Coronary artery (tissue), 2 donors: Measurements from ENCODE around the gene TMEM144.

Experiments used
- DNase-seq: peaks from one replicate; pipeline ENCODE4 v3.0.0-alpha.2; 2017; ENCODE audit warnings: low spot score
- H3K27ac ChIP-seq, 2 donors: fragments of 200-600 bp; sonication (generic); one replicate each; pipeline ENCODE4 v1.5.1; 2016 to 2019
- H3K4me3 ChIP-seq: fragments of 200-600 bp; sonication (generic); 2 replicates; pipeline ENCODE4 v1.5.1; 2016; ENCODE audit warnings: mild to moderate bottlenecking, moderate library complexity
- TF ChIP-seq, protein P1 (sequence below): fragments of 200-600 bp; sonication (generic); IDR thresholded peaks from one replicate; pipeline ENCODE4 v1.5.1; 2019; ENCODE audit warnings: antibody characterized with exemption

The TMEM144 gene

DNA sequence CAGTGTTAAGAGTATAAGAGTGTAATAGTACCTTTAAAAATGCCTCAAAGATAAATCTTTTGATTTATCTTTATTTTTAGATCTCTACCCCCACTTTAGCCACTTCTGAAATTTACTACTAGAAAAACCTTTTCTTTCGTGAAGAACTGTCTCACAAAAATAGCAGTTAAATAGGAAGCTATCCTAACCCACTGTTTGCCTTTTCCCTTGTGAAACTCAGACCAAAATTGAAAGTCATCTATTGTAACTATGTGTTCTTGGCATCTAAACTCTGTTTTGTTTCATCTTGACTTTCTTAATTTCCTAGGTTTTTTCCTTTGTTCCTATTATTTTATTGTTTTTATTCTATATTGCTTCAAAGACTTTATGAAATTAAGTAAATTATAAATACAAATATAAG lies 7.8 kb upstream of the TMEM144 start:
- Histone ChIP-seq H3K27ac (no peak overlapping the region), H3K4me3 (no peak overlapping the region)
- TF ChIP-seq, protein P1, sequence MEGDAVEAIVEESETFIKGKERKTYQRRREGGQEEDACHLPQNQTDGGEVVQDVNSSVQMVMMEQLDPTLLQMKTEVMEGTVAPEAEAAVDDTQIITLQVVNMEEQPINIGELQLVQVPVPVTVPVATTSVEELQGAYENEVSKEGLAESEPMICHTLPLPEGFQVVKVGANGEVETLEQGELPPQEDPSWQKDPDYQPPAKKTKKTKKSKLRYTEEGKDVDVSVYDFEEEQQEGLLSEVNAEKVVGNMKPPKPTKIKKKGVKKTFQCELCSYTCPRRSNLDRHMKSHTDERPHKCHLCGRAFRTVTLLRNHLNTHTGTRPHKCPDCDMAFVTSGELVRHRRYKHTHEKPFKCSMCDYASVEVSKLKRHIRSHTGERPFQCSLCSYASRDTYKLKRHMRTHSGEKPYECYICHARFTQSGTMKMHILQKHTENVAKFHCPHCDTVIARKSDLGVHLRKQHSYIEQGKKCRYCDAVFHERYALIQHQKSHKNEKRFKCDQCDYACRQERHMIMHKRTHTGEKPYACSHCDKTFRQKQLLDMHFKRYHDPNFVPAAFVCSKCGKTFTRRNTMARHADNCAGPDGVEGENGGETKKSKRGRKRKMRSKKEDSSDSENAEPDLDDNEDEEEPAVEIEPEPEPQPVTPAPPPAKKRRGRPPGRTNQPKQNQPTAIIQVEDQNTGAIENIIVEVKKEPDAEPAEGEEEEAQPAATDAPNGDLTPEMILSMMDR: no peak
- no peak for DNase-seq

DNA sequence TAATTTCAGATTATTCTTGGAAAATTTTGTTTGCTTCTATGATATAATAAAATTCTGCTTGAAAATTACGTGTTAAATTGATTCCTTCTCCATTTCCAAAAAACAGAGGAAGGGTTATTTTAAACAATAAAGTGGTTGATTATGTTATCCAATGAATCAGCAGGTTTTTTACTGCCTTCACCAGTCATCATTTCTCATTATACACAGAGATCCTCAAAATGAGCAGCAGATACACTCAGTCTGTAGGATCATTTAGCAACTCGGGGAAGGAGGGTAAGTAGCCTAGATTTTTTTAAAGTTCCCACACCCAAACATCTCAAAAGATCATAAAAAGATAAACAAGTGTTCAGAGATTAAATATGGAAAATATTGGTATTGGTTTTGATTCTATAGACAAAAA lies 6.8 kb upstream of the TMEM144 start:
- H3K4me3 ChIP-seq: no peak overlapping the region
- no peak overlapping the region for H3K27ac ChIP-seq
- no peak for DNase-seq
- TF ChIP-seq, protein P1: no peak

DNA sequence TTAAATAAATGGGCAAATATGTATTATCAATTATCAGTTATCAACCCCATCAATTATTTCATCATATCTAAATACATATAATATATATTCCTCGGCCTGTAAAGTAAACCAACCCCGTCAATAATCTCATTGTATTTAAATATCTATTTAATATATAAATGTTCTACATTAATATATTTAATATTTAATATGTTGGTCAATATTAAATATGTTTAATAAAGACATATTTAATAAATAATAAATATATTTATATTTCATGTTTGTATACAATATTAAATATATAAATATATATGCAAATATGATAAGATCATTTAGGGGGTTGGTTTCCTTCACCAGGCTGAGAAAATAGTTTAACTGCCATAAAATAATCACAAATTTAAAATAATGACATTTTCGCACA lies 6.4 kb upstream of the TMEM144 start:
- H3K4me3 ChIP-seq: no peak overlapping the region
- TF ChIP-seq, protein P1: no peak
- H3K27ac ChIP-seq: no peak overlapping the region
- DNase-seq: no peak

DNA sequence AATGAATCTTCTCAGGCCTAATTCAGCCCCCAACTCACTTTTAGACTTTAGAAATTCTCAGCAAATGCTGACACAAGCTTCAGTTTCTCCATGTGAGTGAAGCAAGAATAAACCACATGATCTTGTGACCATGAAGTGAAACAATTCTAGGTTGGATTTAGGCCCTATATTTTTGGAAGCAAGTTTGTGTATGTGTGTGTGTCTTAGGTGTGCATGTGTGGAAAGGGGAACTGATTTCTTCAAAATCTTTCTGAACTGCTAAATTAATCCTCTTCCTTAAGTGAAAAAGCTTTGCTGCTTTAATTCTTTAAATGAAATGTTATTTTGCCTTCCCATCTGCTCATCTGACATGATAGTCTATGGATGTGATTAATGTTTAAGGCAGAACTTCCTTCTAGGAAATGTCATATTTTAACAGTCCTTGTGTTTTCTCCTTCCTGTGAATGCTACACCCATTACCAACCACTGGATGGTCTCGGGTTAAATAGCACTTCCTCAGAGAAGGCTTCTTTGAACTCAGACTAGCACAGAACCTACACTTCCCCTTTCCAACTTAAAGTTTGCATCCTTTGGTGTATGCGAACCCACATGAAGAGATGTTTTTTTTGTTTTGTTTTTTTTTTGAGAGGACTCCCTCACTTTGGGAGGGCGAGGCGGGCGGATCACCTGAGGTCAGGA lies 1.2 kb upstream of the TMEM144 start:
- no peak overlapping the region for H3K4me3 ChIP-seq
- H3K27ac ChIP-seq: peak overlapping the region; percentile 77 to 95
- no peak for DNase-seq
- TF ChIP-seq, protein P1: no peak

DNA sequence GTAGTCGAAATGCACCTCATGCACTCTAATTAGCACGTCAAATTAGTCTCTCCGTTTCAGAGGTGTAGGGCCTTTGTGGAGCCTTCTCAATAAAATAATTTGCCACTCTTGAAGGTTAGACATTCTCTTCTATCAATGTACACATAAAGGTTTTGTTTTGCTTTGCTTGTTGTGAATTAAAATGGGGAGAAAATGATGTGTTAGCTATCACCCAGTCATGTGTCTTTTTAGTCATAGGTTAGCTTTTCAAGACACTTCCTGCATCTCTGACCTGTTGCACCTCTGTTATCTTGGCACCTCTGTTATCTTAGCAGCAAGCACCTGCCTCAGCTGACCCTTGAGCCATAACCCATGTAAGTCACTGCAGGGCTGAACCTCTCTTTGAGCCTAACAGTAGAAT lies 936 bp downstream of the TMEM144 start:
- TF ChIP-seq, protein P1: no peak
- H3K4me3 ChIP-seq: peak overlapping the region; percentile 62
- H3K27ac ChIP-seq: peak overlapping the region; percentile 56 to 77
- no peak for DNase-seq

DNA sequence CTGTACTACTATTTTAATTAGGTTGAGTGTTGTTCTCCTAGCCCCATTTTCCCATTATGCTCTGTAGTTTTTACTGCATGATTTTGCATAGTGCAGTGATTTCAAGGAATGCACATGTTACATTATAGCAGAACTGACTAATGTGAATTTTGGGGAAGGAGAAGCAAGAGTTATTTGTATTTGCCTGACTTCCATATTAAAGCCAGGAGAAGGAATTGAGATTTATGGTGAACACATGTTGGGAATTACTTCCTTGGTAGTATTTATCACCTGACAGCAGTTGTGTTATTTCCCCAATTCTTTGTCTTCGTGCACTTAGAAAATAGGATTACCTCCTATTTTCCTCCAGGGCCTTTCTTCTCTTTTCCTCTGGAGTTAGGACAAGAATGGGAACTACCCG lies 3.2 kb downstream of the TMEM144 start:
- Histone ChIP-seq H3K4me3 (no peak overlapping the region), H3K27ac (no peak overlapping the region)
- DNase-seq: no peak
- TF ChIP-seq, protein P1: no peak

DNA sequence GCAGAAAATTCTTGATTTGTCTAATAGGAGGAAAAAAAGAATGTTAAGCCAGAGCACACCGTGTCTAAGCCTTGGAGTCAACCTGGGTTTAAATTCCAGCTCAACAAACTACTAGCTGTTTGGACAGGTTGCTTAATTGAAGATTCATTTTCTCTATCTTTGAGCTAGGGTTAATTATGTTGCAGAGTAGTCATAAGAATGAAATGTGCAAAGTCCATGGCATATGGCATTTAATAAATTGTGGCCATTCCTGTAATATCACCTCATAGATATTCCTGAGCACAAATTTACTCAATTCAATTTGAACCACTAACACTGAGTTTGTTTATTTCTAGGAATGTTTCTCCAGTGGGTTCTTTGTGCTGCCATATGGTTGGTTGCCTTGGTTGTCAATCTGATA lies 4.6 kb downstream of the TMEM144 start:
- no peak for DNase-seq
- TF ChIP-seq, protein P1: no peak
- no peak overlapping the region for H3K27ac ChIP-seq
- H3K4me3 ChIP-seq: no peak overlapping the region
